ENCODE data around the gene SMIM1.

SMIM1 gene

GRCh38 chr1:3776231-3776961, 3.8 kb downstream of the SMIM1 start:
- TF ChIP-seq CTCF (IDR thresholded peaks at IDR 0.05; ENCODE audit: low read depth, low read length), result no peak
- no peak for DNase-seq (ENCODE audit: extremely low read depth, low read depth)

- DNase-seq (ENCODE audit: extremely low read depth, low read depth), result no peak
- TF ChIP-seq CTCF (IDR thresholded peaks at IDR 0.05; ENCODE audit: low read depth, low read length), result no peak
These were observed 4.6 kb downstream of the SMIM1 start for GRCh38 chr1:3777078-3777547.

GRCh38 chr1:3777647-3778589, 5.4 kb downstream of the SMIM1 start:
- no peak for DNase-seq (ENCODE audit: extremely low read depth, low read depth)
- TF ChIP-seq CTCF (IDR thresholded peaks at IDR 0.05; ENCODE audit: low read depth, low read length), result no peak

- no peak for TF ChIP-seq CTCF (IDR thresholded peaks at IDR 0.05; ENCODE audit: low read depth, low read length)
- no peak for DNase-seq (ENCODE audit: extremely low read depth, low read depth)
These were observed 6.2 kb downstream of the SMIM1 start for GRCh38 chr1:3778590-3779264.

GRCh38 chr1:3779265-3779911, 6.8 kb downstream of the SMIM1 start:
- DNase-seq (ENCODE audit: extremely low read depth, low read depth), result no peak
- TF ChIP-seq CTCF (IDR thresholded peaks at IDR 0.05; ENCODE audit: low read depth, low read length), result no peak

GRCh38 chr1:3779912-3780416, 7.4 kb downstream of the SMIM1 start:
- DNase-seq (ENCODE audit: extremely low read depth, low read depth), result no peak
- no peak for TF ChIP-seq CTCF (IDR thresholded peaks at IDR 0.05; ENCODE audit: low read depth, low read length)
